IMR-90 (cell line): ENCODE measurements around the gene SBF2. TPM values are rescaled to one million over a fixed set of nuclear protein-coding genes. Genes with fewer than 3 reads are reported as not detected.

Source experiments
- ATAC-seq: fragments of 200-7000 bp; cut with Tn5 transposase; 2 replicates; pipeline ENCODE4 v1.9.1; 2020; ENCODE audit warnings: low read depth, mild to moderate bottlenecking, moderate library complexity
- BruUV-seq: library from RNA; stranded (reverse); fragments of 400-500 nt; replicated peaks from 2 replicates; lab custom pipeline; 2021; lab: Mats Ljungman, UMichigan
- CTCF ChIA-PET: fragments of 300-600 bp; formaldehyde crosslinking; extraction: SDS; loops from one replicate; lab custom pipeline; 2021; ENCODE audit warnings: antibody characterized with exemption; lab: Yijun Ruan, JAX
- POLR2A ChIA-PET: fragments of 300-600 bp; sonication (Branson Sonifier 250); formaldehyde crosslinking; loops from one replicate; lab custom pipeline; 2022; ENCODE audit warnings: antibody characterized with exemption; ENCODE audit not compliant: unreplicated experiment; lab: Charles Lee
- DNase-seq: peaks from one replicate; pipeline ENCODE4 v3.0.0; 2013
- H2AFZ ChIP-seq: replicated peaks from 2 replicates; pipeline ENCODE3; 2013; ENCODE audit warnings: low read length, mild to moderate bottlenecking; ENCODE audit not compliant: poor library complexity
- H2AK5ac ChIP-seq: 2 replicates; pipeline ENCODE4 v1.6.1; 2013; ENCODE audit warnings: low read depth, low read length, inconsistent platforms
- H2AK9ac ChIP-seq: replicated peaks from 2 replicates; pipeline ENCODE3; 2013; ENCODE audit warnings: mild to moderate bottlenecking, low read depth, low read length, moderate library complexity; ENCODE audit not compliant: poor library complexity
- H2BK120ac ChIP-seq: 2 replicates; pipeline ENCODE4 v1.6.1; 2013; ENCODE audit warnings: low read depth, low read length, inconsistent platforms
- H2BK15ac ChIP-seq: 3 replicates; pipeline ENCODE4 v1.6.1; 2013; ENCODE audit warnings: low read depth, low read length, inconsistent platforms
- H2BK20ac ChIP-seq: 2 replicates; pipeline ENCODE4 v1.6.1; 2013; ENCODE audit warnings: low read depth, mild to moderate bottlenecking, inconsistent platforms, low read length, moderate library complexity
- H2BK5ac ChIP-seq: 2 replicates; pipeline ENCODE4 v1.6.1; 2013; ENCODE audit warnings: mild to moderate bottlenecking, low read depth, low read length, inconsistent platforms; ENCODE audit not compliant: poor library complexity, severe bottlenecking
- H3K14ac ChIP-seq: replicated peaks from 2 replicates; pipeline ENCODE4 v1.6.1; 2013; ENCODE audit warnings: low read depth, low read length, inconsistent platforms
- H3K18ac ChIP-seq: 2 replicates; pipeline ENCODE4 v1.6.1; 2013; ENCODE audit warnings: low read depth, low read length, control low read depth
- H3K23ac ChIP-seq: 2 replicates; pipeline ENCODE4 v1.6.1; 2013; ENCODE audit warnings: low read depth, low read length, inconsistent platforms
- H3K27ac ChIP-seq: 2 replicates; pipeline ENCODE4 v1.5.1; 2013; ENCODE audit warnings: mild to moderate bottlenecking, control low read depth, low read length; ENCODE audit not compliant: insufficient read depth
- H3K27me3 ChIP-seq: 2 replicates; pipeline ENCODE4 v1.6.1; 2013; ENCODE audit warnings: low read length; ENCODE audit not compliant: control insufficient read depth, insufficient read depth
- H3K36me3 ChIP-seq: 2 replicates; pipeline ENCODE4 v1.6.1; 2013; ENCODE audit warnings: low read length, mixed read lengths; ENCODE audit not compliant: control insufficient read depth, insufficient read depth
- H3K4ac ChIP-seq: 2 replicates; pipeline ENCODE4 v1.6.1; 2013; ENCODE audit warnings: low read depth, low read length, inconsistent platforms
- H3K4me1 ChIP-seq: 2 replicates; pipeline ENCODE4 v1.6.1; 2013; ENCODE audit warnings: low read length, mixed read lengths; ENCODE audit not compliant: control insufficient read depth, insufficient read depth
- H3K4me2 ChIP-seq: 2 replicates; pipeline ENCODE4 v1.6.1; 2013; ENCODE audit warnings: low read depth, mild to moderate bottlenecking, control low read depth, low read length, moderate library complexity
- H3K4me3 ChIP-seq: 2 replicates; pipeline ENCODE4 v1.5.1; 2013; ENCODE audit warnings: low read depth, mild to moderate bottlenecking, control low read depth, low read length, moderate library complexity; ENCODE audit not compliant: insufficient read depth
- H3K56ac ChIP-seq: 2 replicates; pipeline ENCODE4 v1.6.1; 2013; ENCODE audit warnings: low read length, inconsistent platforms; ENCODE audit not compliant: insufficient read depth; ENCODE audit errors: extremely low read depth
- H3K79me1 ChIP-seq, 2 experiments: 2 replicates each; pipeline ENCODE4 v1.6.1; 2013; ENCODE audit warnings: low read length in 2 of 2, inconsistent platforms in 1 of 2, low read depth in 1 of 2
- H3K9ac ChIP-seq: 2 replicates; pipeline ENCODE4 v1.6.1; 2013; ENCODE audit warnings: low read depth, low read length, control low read depth
- H3K9me1 ChIP-seq: 2 replicates; pipeline ENCODE4 v1.6.1; 2013; ENCODE audit warnings: low read length, inconsistent platforms; ENCODE audit not compliant: insufficient read depth
- H3K9me3 ChIP-seq: 2 replicates; pipeline ENCODE4 v1.6.1; 2013; ENCODE audit warnings: low read length; ENCODE audit not compliant: control insufficient read depth, insufficient read depth
- H4K20me1 ChIP-seq: 2 replicates; pipeline ENCODE4 v1.6.1; 2013; ENCODE audit warnings: low read length, inconsistent platforms; ENCODE audit not compliant: insufficient read depth
- H4K5ac ChIP-seq: 2 replicates; pipeline ENCODE4 v1.6.1; 2013; ENCODE audit warnings: mild to moderate bottlenecking, low read depth, low read length, control low read depth
- H4K8ac ChIP-seq, 2 experiments: 2 replicates each; pipeline ENCODE4 v1.6.1; 2013; ENCODE audit warnings: low read depth in 2 of 2, low read length in 2 of 2, control low read depth in 1 of 2, inconsistent platforms in 1 of 2
- H4K91ac ChIP-seq: 2 replicates; pipeline ENCODE4 v1.6.1; 2013; ENCODE audit warnings: low read depth, low read length, inconsistent platforms; ENCODE audit not compliant: insufficient read depth
- BHLHE40 ChIP-seq: fragments of 150-350 bp; IDR thresholded peaks from 2 replicates; pipeline ENCODE4 v1.6.1; 2016; ENCODE audit warnings: mild to moderate bottlenecking, low read depth, low read length
- CEBPB ChIP-seq: IDR thresholded peaks from 2 replicates; pipeline ENCODE4 v1.6.1; 2012; ENCODE audit warnings: low read depth, low read length, improper control_type of control experiment
- CHD1 ChIP-seq: IDR thresholded peaks from 2 replicates; pipeline ENCODE4 v1.6.1; 2012; ENCODE audit warnings: low read depth, low read length, improper control_type of control experiment
- CTCF ChIP-seq: conservative IDR thresholded peaks from 2 replicates; pipeline ENCODE4 v1.5.1; 2012; ENCODE audit warnings: mild to moderate bottlenecking, low read depth, low read length, improper control_type of control experiment
- FOS ChIP-seq: fragments of 150-350 bp; IDR thresholded peaks from 2 replicates; pipeline ENCODE4 v1.6.1; 2016; ENCODE audit warnings: low read depth, low read length
- MAFK ChIP-seq: IDR thresholded peaks from 2 replicates; pipeline ENCODE4 v1.6.1; 2012; ENCODE audit warnings: low read depth, low read length, improper control_type of control experiment
- MAZ ChIP-seq: IDR thresholded peaks from 2 replicates; pipeline ENCODE4 v1.6.1; 2012; ENCODE audit warnings: low read depth, mild to moderate bottlenecking, low read length, improper control_type of control experiment, moderate library complexity, borderline replicate concordance
- MXI1 ChIP-seq: IDR thresholded peaks from 2 replicates; pipeline ENCODE4 v1.6.1; 2012; ENCODE audit warnings: low read depth, mild to moderate bottlenecking, low read length, moderate library complexity, borderline replicate concordance
- NFE2L2 ChIP-seq: fragments of 150-350 bp; IDR thresholded peaks from 2 replicates; pipeline ENCODE4 v1.6.1; 2016; ENCODE audit warnings: low read depth, mild to moderate bottlenecking, low read length
- POLR2A ChIP-seq: IDR thresholded peaks from 2 replicates; pipeline ENCODE4 v1.6.1; 2012; ENCODE audit warnings: mild to moderate bottlenecking, low read depth, low read length
- RAD21 ChIP-seq: IDR thresholded peaks from 2 replicates; pipeline ENCODE4 v1.6.1; 2012; ENCODE audit warnings: low read length, improper control_type of control experiment
- RCOR1 ChIP-seq: IDR thresholded peaks from 2 replicates; pipeline ENCODE4 v1.6.1; 2012; ENCODE audit warnings: mild to moderate bottlenecking, low read length, improper control_type of control experiment; ENCODE audit not compliant: insufficient replicate concordance
- RFX5 ChIP-seq: IDR thresholded peaks from 2 replicates; pipeline ENCODE4 v1.8.0; 2012; ENCODE audit warnings: low read depth, mild to moderate bottlenecking, low read length, moderate library complexity
- SMC3 ChIP-seq: fragments of 150-350 bp; IDR thresholded peaks from 2 replicates; pipeline ENCODE4 v1.6.1; 2016; ENCODE audit warnings: low read depth, mild to moderate bottlenecking, antibody characterized with exemption, low read length, moderate library complexity
- WGBS, 2 experiments: methylation state at CpG; one replicate each; pipeline versions ENCODE4 v1.1.5 to v1.1.7; 2013; ENCODE audit warnings: missing lambda C conversion rate in 2 of 2; ENCODE audit not compliant: insufficient read length in 1 of 2; ENCODE audit errors: extremely low coverage in 2 of 2; 5-methylcytosine and 5-hydroxymethylcytosine counted together
- dilution Hi-C: fragments of 300-500 bp; cut with HindIII; formaldehyde crosslinking; loops from one replicate; pipeline ENCODE4 v1.14.3; 2018; ENCODE audit warnings: low sequenced_read_pairs; ENCODE audit not compliant: unreplicated experiment
- in situ Hi-C: fragments of 300-500 bp; cut with MboI; formaldehyde crosslinking; loops from 3 replicates; pipeline ENCODE4 v1.14.3; 2019; ENCODE audit warnings: low sequenced_read_pairs, inconsistent platforms, mixed read lengths
- intact Hi-C: fragments of 100-400 bp; cut with micrococcal nuclease; formaldehyde crosslinking; loops from 2 replicates; pipeline ENCODE4 v1.10.0; 2022
- polyA plus RNA-seq, 3 experiments: library from polyadenylated mRNA; depleted of rRNA; stranded (reverse); fragments of >200 nt; gene quantifications; 2 replicates each; pipeline ENCODE4 v1.2.3, GENCODE V29; 2012; ENCODE audit warnings: low replicate concordance in 1 of 3
- total RNA-seq: library from RNA; depleted of rRNA; stranded (reverse); fragments of >200 nt; gene quantifications from 2 replicates; pipeline ENCODE4 v1.2.3, GENCODE V29; 2012
- TF ChIP-seq, protein P1 (sequence below): fragments of 150-350 bp; IDR thresholded peaks from 2 replicates; pipeline ENCODE4 v1.6.1; 2017; ENCODE audit warnings: mild to moderate bottlenecking, antibody characterized with exemption, low read length, low read depth
- TF ChIP-seq, protein P2 (sequence below): fragments of 150-350 bp; IDR thresholded peaks from 2 replicates; pipeline ENCODE4 v1.6.1; 2016; ENCODE audit warnings: low read depth, mild to moderate bottlenecking, low read length, moderate library complexity, borderline replicate concordance

The SBF2 gene
- total and polyA plus RNA-seq, 2 of the 4 experiments (the other 2 are of a cell fraction): 23.8 to 51.8 TPM

GRCh38 chr11:10162222-10162621 is 131.8 kb downstream of the SBF2 start:
- Histone ChIP-seq H3K27ac (no peak overlapping the region), H2AK9ac (no peak overlapping the region), H2BK120ac (no peak overlapping the region), H2BK20ac (no peak overlapping the region), H3K79me1 (peaks cover 16 to 60% of the 10 kb centered on the region in 2 experiments), H3K4me3 (no peak overlapping the region), H3K18ac (no peak overlapping the region), H2BK5ac (no peak overlapping the region), H2BK15ac (no peak overlapping the region), H3K14ac (no peak overlapping the region), H3K56ac (no peak overlapping the region), H2AK5ac (no peak overlapping the region), H3K23ac (no peak overlapping the region), H3K36me3 (no peaks in the 10 kb centered on the region), H3K4me1 (peaks cover 3% of the 10 kb centered on the region), H4K5ac (no peak overlapping the region), H3K9me3 (peaks cover 2% of the 10 kb centered on the region; the same call in 1 of the 2 replicates), H3K9ac (no peak overlapping the region), H3K4me2 (no peak overlapping the region), H4K20me1 (peaks cover 10% of the 10 kb centered on the region; the same call in 1 of the 2 replicates), H3K9me1 (no peaks in the 10 kb centered on the region), H3K27me3 (no peaks in the 10 kb centered on the region), H4K8ac (no peak overlapping the region), H3K4ac (no peak overlapping the region), H2AFZ (no peak overlapping the region), H4K91ac (no peak overlapping the region)
- BruUV-seq: no TSS peak
- intact Hi-C loops: no loop called here
- dilution Hi-C loops: no loop called here
- no peak for TF ChIP-seq SMC3
- no peak for TF ChIP-seq CTCF
- TF ChIP-seq FOS: no peak
- TF ChIP-seq POLR2A: no peak
- no peak for TF ChIP-seq RAD21
- no peak for TF ChIP-seq MAFK
- TF ChIP-seq, protein P1, sequence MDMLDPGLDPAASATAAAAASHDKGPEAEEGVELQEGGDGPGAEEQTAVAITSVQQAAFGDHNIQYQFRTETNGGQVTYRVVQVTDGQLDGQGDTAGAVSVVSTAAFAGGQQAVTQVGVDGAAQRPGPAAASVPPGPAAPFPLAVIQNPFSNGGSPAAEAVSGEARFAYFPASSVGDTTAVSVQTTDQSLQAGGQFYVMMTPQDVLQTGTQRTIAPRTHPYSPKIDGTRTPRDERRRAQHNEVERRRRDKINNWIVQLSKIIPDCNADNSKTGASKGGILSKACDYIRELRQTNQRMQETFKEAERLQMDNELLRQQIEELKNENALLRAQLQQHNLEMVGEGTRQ: no peak
- TF ChIP-seq CEBPB: no peak
- no peak for TF ChIP-seq MAZ
- no peak for TF ChIP-seq MXI1
- TF ChIP-seq, protein P2, sequence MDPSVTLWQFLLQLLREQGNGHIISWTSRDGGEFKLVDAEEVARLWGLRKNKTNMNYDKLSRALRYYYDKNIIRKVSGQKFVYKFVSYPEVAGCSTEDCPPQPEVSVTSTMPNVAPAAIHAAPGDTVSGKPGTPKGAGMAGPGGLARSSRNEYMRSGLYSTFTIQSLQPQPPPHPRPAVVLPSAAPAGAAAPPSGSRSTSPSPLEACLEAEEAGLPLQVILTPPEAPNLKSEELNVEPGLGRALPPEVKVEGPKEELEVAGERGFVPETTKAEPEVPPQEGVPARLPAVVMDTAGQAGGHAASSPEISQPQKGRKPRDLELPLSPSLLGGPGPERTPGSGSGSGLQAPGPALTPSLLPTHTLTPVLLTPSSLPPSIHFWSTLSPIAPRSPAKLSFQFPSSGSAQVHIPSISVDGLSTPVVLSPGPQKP: no peak
- TF ChIP-seq NFE2L2: no peak
- TF ChIP-seq CHD1: no peak
- no peak for TF ChIP-seq RFX5
- TF ChIP-seq RCOR1: no peak
- TF ChIP-seq BHLHE40: no peak
- CTCF ChIA-PET: interaction anchor here (0.6 kb wide), 2 partner anchors 320 to 1511 kb away, joined by 3 read pairs; no protein-coding TSS in a partner anchor
- in situ Hi-C loops: no loop called here
- no peak for ATAC-seq
- DNase-seq: no peak
- WGBS, 2 experiments: no CpG with 5 or more reads among the region's 2 CpGs
- POLR2A ChIA-PET: no interaction called here
